ENCODE results near the gene FGF8.
"Not testable (repeated sequence)": the region's sequence is repeated elsewhere in the genome, so short reads cannot be mapped to it uniquely, and the experiment has no call there.

The FGF8 gene

DNA sequence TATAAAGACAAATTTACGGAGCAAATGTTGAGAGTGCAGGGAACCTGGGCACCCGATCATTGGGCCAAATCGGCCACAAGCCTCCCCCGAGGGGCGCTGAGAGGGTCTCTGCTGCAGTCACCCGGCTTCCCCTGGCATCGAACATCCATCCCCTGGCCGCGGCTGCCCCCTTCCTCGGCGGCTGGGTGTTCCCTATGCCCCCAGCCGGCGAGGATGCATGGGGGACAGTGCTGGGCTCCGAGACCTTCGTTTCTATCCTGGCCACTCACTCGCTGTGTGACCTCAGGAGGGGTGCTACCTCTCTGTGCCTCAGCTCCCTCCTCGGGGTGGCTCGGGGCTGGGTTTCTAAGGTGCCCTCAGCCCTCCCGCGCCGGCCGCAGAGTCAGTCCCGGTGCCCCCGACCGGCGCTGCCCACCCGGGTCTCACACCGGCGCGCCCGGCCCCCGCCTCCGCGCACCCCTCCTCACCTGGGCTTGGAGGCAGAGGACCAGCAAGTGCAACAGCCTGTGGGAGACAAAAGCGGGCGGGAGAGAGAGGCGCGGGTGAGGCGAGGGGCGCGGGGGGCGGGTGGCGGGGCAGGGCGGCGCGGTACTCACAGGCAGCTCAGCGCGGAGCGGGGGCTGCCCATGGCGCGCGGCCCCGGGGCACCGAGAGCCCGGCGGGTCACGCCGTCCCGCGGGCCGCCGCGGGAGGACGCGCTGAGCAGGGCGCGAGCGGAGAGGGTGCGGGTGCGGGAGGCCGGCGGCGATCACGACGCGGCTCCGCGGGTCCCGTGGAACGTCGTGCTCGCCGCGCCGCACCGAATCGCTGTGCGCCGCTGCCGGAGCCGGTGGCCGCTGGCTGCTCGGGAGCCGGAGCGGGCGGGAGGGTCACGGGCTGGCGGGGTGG lies at the start of gene FGF8:
Gene FGF8, minus strand, starts transcription at position 842 of the 888 bp plus-strand sequence. Its CDS starts 214 bp downstream, at position 628.
- DNase-seq (ENCODE audit: low read depth in 2 of 2): no peak

GRCh38 chr10:101824736-101825135 lies 48.8 kb upstream of the FGF8 start:
- DNase-seq (ENCODE audit: low read depth in 2 of 2): no peak

GRCh38 chr10:101818872-101819633 lies 43.1 kb upstream of the FGF8 start:
- DNase-seq (ENCODE audit: low read depth in 2 of 2): no peak

GRCh38 chr10:101818119-101818871 lies 42.4 kb upstream of the FGF8 start, which contains the start of gene OGA:
TSS of gene OGA (minus strand) at chr10:101818444. CDS start at chr10:101818022, 422 bp downstream.
- peak; percentile 92 to 98 for DNase-seq (ENCODE audit: low read depth in 2 of 2)

DNA sequence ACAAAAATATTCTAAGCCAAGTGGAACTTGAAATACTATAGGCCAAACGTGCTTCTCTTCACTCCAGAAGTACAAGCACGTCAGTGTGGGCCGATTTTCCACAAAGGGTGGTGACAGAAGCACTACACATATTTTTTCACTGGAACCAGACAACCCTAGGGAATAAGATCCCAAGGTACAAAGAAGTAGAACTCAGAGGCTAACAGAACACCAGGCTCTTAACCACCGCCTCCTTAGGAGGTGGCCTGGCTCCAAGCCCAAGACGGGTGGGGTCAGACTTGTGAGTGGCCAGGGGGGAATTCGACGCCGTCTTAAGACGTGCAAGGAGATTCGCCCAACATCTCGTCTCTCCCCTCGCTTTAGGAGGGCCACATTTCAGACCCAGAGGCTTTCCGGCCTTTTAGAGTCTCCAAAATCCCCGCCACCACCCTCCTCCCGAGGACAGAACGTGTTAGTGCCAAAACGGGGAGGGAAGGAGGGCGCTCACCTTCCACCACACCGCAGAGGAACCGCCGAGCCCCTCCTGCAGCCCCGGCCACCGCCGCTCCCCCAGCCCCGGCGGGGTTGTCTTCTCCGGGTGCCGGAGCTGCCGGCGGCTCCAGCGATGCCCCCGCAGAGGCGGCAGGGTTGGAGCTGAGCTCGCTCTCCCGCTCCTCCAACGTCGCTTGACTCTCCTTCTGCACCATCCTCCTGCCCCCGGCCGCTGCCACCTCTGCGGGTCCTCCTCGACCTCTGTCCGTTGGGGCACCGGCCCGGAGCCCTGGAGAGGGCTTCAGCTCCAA lies 41.6 kb upstream of the FGF8 start:
- DNase-seq (ENCODE audit: low read depth in 2 of 2): no peak

- DNase-seq (ENCODE audit: low read depth in 2 of 2): no peak
Measured at GRCh38 chr10:101816913-101817336, 41.0 kb upstream of the FGF8 start.

DNA sequence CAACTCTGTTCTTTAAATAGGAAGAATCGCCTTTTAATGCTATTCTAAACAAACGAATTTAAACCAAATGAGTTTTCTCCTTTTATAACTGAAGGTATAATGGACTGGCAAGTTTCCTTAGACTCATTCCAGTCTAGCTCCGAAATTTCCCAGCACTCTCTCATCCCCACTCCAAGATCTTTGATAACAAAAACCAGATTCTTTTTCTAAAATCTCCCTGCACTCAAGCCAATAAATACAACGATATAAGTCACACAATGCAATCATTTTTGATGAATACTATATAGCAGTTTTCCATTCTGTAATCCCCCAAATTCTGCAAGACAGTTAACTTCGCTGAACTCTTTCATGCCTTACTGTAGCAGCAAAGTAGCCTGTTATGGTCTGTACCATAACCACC lies 40.5 kb upstream of the FGF8 start:
- DNase-seq (ENCODE audit: low read depth in 2 of 2): no peak

GRCh38 chr10:101814466-101815071 lies 38.7 kb upstream of the FGF8 start:
- no peak for DNase-seq (ENCODE audit: low read depth in 2 of 2)

GRCh38 chr10:101812606-101813005 lies 36.7 kb upstream of the FGF8 start:
- DNase-seq (ENCODE audit: low read depth in 2 of 2): no peak

GRCh38 chr10:101807158-101807557 lies 31.2 kb upstream of the FGF8 start:
- no peak for DNase-seq (ENCODE audit: low read depth in 2 of 2)

GRCh38 chr10:101803511-101803910 lies 27.6 kb upstream of the FGF8 start:
- DNase-seq (ENCODE audit: low read depth in 2 of 2): no peak

DNA sequence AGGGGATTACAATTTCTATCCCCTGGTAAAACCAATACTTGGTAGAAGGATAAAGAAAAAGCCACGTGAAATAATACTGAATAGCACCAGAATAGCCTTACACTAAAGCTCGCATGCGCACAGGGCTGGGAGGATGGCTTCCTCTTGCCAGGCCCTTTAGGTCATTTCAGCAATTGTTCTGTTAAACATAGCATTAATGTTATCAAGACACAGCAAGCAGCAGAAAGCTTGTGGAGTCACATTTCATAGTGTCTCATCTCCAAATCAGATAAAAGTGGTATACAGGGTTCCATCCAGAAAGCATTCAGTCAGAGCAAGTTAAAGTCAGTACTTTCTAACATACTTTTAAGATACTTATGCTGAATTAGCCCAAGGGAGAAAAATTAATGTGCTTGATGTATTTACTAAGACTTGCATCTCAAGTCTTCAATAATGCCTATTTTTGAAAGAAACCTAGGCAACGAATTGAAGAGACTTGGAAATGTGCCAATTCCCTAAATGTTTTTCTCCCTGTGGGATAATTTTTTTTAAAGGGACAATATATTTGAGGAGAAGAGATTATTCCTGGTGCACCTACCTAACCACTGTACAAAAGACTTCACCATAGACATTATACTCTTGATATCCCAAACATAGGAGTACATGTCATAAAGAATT lies 21.6 kb upstream of the FGF8 start:
- no peak for DNase-seq (ENCODE audit: low read depth in 2 of 2)

GRCh38 chr10:101793526-101793925 lies 17.6 kb upstream of the FGF8 start:
- DNase-seq (ENCODE audit: low read depth in 2 of 2): no peak

DNA sequence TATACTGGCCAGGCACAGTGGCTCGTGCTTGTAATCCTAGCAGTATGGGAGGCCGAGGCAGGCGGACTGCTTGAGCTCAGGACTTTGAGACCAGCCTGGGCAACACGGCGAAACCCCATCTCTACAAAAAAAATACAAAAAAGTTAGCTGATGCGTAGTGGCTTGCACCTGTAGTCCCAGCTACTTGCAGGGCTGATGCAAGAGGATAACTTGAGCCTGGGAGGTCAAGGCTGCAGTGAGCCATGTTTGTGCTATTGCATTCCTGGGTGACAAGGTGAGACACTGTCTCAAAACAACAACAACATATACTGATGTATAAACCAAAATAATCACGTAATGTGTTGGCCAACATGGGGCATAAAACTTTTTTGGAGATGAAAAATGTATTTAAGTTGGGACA lies 13.8 kb upstream of the FGF8 start:
- DNase-seq (ENCODE audit: low read depth in 2 of 2): no peak

DNA sequence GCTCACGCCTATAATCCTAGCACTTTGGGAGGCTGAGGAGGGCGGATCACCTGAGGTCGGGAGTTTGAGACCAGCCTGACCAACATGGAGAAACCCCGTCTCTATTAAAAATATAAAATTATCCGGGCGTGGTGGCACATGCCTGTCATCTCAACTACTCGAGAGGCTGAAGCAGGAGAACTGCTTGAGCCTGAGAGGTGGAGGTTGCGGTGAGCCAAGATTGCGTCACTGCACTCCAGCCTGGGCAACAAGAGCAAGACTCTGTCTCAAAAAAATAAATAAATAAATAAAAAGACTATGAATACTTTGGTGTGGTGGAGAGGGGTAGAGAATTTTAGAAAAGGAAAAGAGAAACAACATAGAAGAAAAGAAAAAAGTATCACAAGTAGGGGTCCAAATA lies 13.3 kb upstream of the FGF8 start:
- not testable (repeated sequence) for DNase-seq (ENCODE audit: low read depth in 2 of 2)

DNA sequence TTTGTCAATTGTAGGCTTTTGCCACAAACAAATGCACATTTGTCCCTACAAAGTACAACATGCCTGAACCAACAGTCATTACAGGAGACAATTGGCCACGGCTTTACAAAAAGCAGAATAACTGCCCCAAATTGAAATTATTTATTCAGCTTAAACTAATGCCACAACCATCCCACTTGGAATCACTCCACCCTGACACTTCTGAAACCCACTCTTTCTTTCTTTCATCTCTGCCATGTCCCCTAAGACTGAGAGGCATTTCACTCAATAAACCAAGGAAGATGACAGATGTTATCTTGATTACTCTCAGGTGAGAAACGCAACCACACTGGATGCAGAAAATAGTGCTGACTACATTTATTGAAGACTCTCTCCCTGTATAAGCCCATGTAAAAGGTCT lies 9.9 kb upstream of the FGF8 start:
- no peak for DNase-seq (ENCODE audit: low read depth in 2 of 2)

DNA sequence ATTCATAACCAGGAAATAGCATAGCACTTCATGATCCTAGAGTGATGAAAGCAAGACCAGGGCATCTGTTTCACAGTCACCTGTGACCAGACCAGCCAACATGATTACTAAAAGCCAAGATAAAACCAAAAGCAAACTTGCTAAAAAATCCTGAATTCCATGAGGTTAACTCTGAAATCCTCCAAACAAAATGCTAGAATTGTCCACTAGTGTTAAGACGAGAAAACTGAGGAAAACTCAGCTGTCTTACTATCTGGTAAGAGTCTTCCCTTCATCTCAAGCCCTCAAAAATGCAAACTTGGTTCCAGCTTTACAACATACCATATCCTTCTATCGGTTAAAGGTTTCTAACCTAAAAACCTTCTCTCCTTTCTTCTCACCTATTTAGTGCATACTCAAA lies 8.6 kb upstream of the FGF8 start:
- DNase-seq (ENCODE audit: low read depth in 2 of 2): no peak

DNA sequence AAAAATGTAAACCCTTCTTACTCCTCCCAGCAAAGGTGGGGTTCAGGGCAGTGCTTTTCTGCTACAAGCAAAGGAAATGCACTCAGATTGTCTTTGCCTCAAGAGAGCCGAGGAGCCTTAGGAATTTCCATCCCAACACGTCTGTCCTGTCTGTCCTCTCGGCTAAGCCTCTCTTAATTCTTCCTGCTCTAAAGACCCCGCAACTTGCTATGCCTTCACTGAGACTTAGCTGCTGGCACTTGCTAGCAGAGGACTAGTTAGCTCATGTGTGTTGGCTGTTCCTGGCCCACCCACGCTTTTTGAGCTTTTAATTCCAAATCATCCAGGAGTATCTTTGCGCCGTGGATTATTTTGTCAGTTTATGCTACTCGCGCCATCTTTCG lies 7.8 kb upstream of the FGF8 start:
- DNase-seq (ENCODE audit: low read depth in 2 of 2): no peak

- peak; percentile 67 to 77 for DNase-seq (ENCODE audit: low read depth in 2 of 2)
Measured at GRCh38 chr10:101782811-101783735, 7.2 kb upstream of the FGF8 start, which contains the start of gene NPM3. TSS of gene NPM3 (minus strand) at chr10:101783446. CDS start at chr10:101783390, 56 bp downstream.

Data from activated CD8-positive, alpha-beta memory T cell treated with anti-CD3 and anti-CD28 coated beads for 4 hours (primary cell).